Smooth muscle cell (in vitro differentiated cells): Measurements from ENCODE around the gene FBLN1. TPM values are rescaled to one million over a fixed set of nuclear protein-coding genes. Genes with fewer than 3 reads are reported as not detected.

Source experiments
- DNase-seq: peaks from one replicate; lab custom pipeline; 2025; ENCODE audit not compliant: unreplicated experiment; lab: John Stamatoyannopoulos, UW
- H2AFZ ChIP-seq: fragments of 200-600 bp; sonication (generic); 2 replicates; pipeline ENCODE4 v1.6.0; 2016; ENCODE audit warnings: antibody characterized with exemption, low read depth, mild to moderate bottlenecking
- H3F3A ChIP-seq: fragments of 200-600 bp; sonication (generic); 2 replicates; pipeline ENCODE4 v1.6.0; 2017; ENCODE audit warnings: antibody characterized with exemption, low read depth
- H3K27ac ChIP-seq: fragments of 200-600 bp; sonication (generic); 2 replicates; pipeline ENCODE4 v1.5.1; 2016; ENCODE audit warnings: low read depth, mild to moderate bottlenecking
- H3K27me3 ChIP-seq: fragments of 200-600 bp; sonication (generic); 2 replicates; pipeline ENCODE4 v1.6.1; 2016; ENCODE audit warnings: low read depth, mild to moderate bottlenecking
- H3K36me3 ChIP-seq: fragments of 200-600 bp; sonication (generic); 2 replicates; pipeline ENCODE4 v1.5.1; 2016; ENCODE audit warnings: low read depth
- H3K4me1 ChIP-seq: fragments of 200-600 bp; sonication (generic); 2 replicates; pipeline ENCODE4 v1.5.1; 2016; ENCODE audit warnings: low read depth
- H3K4me2 ChIP-seq: fragments of 200-600 bp; sonication (generic); 2 replicates; pipeline ENCODE4 v1.6.0; 2016; ENCODE audit warnings: mild to moderate bottlenecking
- H3K4me3 ChIP-seq: fragments of 200-600 bp; sonication (generic); 2 replicates; pipeline ENCODE4 v1.5.1; 2016; ENCODE audit warnings: mild to moderate bottlenecking
- H3K79me2 ChIP-seq: fragments of 200-600 bp; sonication (generic); 2 replicates; pipeline ENCODE4 v1.6.0; 2016; ENCODE audit warnings: low read depth, mild to moderate bottlenecking
- H3K9ac ChIP-seq: fragments of 200-600 bp; sonication (generic); 2 replicates; pipeline ENCODE4 v1.6.0; 2016; ENCODE audit warnings: low read depth
- H3K9me3 ChIP-seq: fragments of 200-600 bp; sonication (generic); replicated peaks from 2 replicates; pipeline ENCODE4 v1.5.1; 2016; ENCODE audit warnings: low read depth
- H4K20me1 ChIP-seq: fragments of 200-600 bp; sonication (generic); 2 replicates; pipeline ENCODE4 v1.6.0; 2016; ENCODE audit warnings: low read depth
- CTCF ChIP-seq: fragments of 200-600 bp; sonication (generic); IDR thresholded peaks from 2 replicates; pipeline ENCODE4 v1.5.1; 2017; ENCODE audit warnings: borderline replicate concordance, mild to moderate bottlenecking, antibody characterized with exemption; ENCODE audit not compliant: insufficient read depth, poor library complexity, severe bottlenecking
- WGBS: methylation state at CpG from one replicate; pipeline ENCODE4 v1.1.7; 2016; ENCODE audit warnings: low lambda C conversion rate; 5-methylcytosine and 5-hydroxymethylcytosine counted together
- polyA plus RNA-seq: library from polyadenylated mRNA; unstranded; fragments of >200 nt; fragmentation: Nextera tagmentation; extraction: Ambion mirVana; gene quantifications from 2 replicates; pipeline ENCODE4 v1.2.1, GENCODE V29; 2016
- total RNA-seq: library from RNA; depleted of rRNA; stranded (reverse); fragments of >200 nt; gene quantifications from 2 replicates; pipeline ENCODE4 v1.2.3, GENCODE V29; 2014

Gene FBLN1
- total and polyA plus RNA-seq, 2 experiments from 2014 or later, result 90.9 to 296 TPM

- H3K4me2 ChIP-seq, result no peak overlapping the region
- H4K20me1 ChIP-seq, result peaks cover 8% of the 10 kb centered on the region
- peaks cover under 1% of the 10 kb centered on the region for H3K36me3 ChIP-seq
- WGBS, result 67% methylated on average over 18 of the region's 18 CpGs
- H3K4me1 ChIP-seq, result no peaks in the 10 kb centered on the region
- no peaks in the 10 kb centered on the region for H3K27me3 ChIP-seq
- peaks cover 11% of the 10 kb centered on the region for H3F3A ChIP-seq
- no peak overlapping the region for H3K9ac ChIP-seq
- H3K9me3 ChIP-seq, result no peaks in the 10 kb centered on the region
- H3K4me3 ChIP-seq, result no peak overlapping the region
- no peaks in the 10 kb centered on the region for H3K79me2 ChIP-seq
- no peak for TF ChIP-seq CTCF
- no peak overlapping the region for H2AFZ ChIP-seq
- no peak overlapping the region for H3K27ac ChIP-seq
- no peak for DNase-seq
These were observed 73.1 kb downstream of the FBLN1 start for GRCh38 chr22:45575607-45576272.

- Histone ChIP-seq H3K27ac (no peak overlapping the region), H3K79me2 (no peaks in the 10 kb centered on the region), H3K9me3 (no peaks in the 10 kb centered on the region), H3F3A (peaks cover 14% of the 10 kb centered on the region), H3K36me3 (no peaks in the 10 kb centered on the region), H3K4me3 (no peak overlapping the region), H3K4me2 (no peak overlapping the region), H3K9ac (no peak overlapping the region), H2AFZ (no peak overlapping the region), H3K27me3 (no peaks in the 10 kb centered on the region), H3K4me1 (no peaks in the 10 kb centered on the region), H4K20me1 (peaks cover 9% of the 10 kb centered on the region)
- TF ChIP-seq CTCF, result no peak
- DNase-seq, result no peak
- WGBS, result 79% methylated on average over 8 of the region's 8 CpGs
These were observed 73.6 kb downstream of the FBLN1 start for GRCh38 chr22:45576273-45576625.

GRCh38 chr22:45576730-45577464 is 74.2 kb downstream of the FBLN1 start:
- Histone ChIP-seq H4K20me1 (peaks cover 9% of the 10 kb centered on the region), H3K36me3 (no peaks in the 10 kb centered on the region), H3K4me2 (no peak overlapping the region), H3K4me3 (no peak overlapping the region), H3K79me2 (no peaks in the 10 kb centered on the region), H3K27ac (no peak overlapping the region), H3F3A (peaks cover 17% of the 10 kb centered on the region), H3K4me1 (no peaks in the 10 kb centered on the region), H3K9me3 (no peaks in the 10 kb centered on the region), H3K9ac (no peak overlapping the region), H2AFZ (no peak overlapping the region), H3K27me3 (no peaks in the 10 kb centered on the region)
- 95% methylated on average over 19 of the region's 19 CpGs for WGBS
- no peak for DNase-seq
- no peak for TF ChIP-seq CTCF
